ENCODE measurements around the gene PDE6D.

PDE6D gene

GRCh38 chr2:231707625-231707926 is 73.5 kb downstream of the PDE6D start (continued):
- TF ChIP-seq, protein P1, sequence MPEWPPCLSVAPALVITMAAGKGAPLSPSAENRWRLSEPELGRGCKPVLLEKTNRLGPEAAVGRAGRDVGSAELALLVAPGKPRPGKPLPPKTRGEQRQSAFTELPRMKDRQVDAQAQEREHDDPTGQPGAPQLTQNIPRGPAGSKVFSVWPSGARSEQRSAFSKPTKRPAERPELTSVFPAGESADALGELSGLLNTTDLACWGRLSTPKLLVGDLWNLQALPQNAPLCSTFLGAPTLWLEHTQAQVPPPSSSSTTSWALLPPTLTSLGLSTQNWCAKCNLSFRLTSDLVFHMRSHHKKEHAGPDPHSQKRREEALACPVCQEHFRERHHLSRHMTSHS (tag by site-specific recombination; IDR thresholded peaks at IDR 0.05) = no peak
- TF ChIP-seq ZNF571 (tag by site-specific recombination; IDR thresholded peaks at IDR 0.05) (no peak), BCL11B (tag by site-specific recombination; IDR thresholded peaks at IDR 0.05; ENCODE audit: low read depth) (peak; percentile 87), HOXC10 (CRISPR knock-in tag; IDR thresholded peaks at IDR 0.05) (no peak), ZNF561 (tag by site-specific recombination; IDR thresholded peaks at IDR 0.05; ENCODE audit: borderline replicate concordance) (peak; percentile 64; the same call in 1 of the 2 replicates), ZBTB20 (tag by site-specific recombination; IDR thresholded peaks at IDR 0.05) (peak; percentile 68), ZNF175 (tag by site-specific recombination; IDR thresholded peaks at IDR 0.05) (no peak), ZNF658 (tag by site-specific recombination; IDR thresholded peaks at IDR 0.05) (no peak), ZSCAN16 (tag by site-specific recombination; IDR thresholded peaks at IDR 0.05) (no peak), ZFP37 (tag by site-specific recombination; IDR thresholded peaks at IDR 0.05) (0 out of 2 replicates have a peak, but pooled peaks have one; percentile 14)
- TF ChIP-seq, protein P2, sequence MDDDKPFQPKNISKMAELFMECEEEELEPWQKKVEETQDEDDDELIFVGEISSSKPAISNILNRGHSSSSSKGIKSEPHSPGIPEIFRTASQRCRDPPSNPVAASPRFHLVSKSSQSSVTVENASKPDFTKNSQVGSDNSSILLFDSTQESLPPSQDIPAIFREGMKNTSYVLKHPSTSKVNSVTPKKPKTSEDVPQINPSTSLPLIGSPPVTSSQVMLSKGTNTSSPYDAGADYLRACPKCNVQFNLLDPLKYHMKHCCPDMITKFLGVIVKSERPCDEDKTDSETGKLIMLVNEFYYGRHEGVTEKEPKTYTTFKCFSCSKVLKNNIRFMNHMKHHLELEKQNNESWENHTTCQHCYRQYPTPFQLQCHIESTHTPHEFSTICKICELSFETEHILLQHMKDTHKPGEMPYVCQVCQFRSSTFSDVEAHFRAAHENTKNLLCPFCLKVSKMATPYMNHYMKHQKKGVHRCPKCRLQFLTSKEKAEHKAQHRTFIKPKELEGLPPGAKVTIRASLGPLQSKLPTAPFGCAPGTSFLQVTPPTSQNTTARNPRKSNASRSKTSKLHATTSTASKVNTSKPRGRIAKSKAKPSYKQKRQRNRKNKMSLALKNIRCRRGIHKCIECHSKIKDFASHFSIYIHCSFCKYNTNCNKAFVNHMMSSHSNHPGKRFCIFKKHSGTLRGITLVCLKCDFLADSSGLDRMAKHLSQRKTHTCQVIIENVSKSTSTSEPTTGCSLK (tag by site-specific recombination; IDR thresholded peaks at IDR 0.05) = no peak
- TF ChIP-seq, protein P3, sequence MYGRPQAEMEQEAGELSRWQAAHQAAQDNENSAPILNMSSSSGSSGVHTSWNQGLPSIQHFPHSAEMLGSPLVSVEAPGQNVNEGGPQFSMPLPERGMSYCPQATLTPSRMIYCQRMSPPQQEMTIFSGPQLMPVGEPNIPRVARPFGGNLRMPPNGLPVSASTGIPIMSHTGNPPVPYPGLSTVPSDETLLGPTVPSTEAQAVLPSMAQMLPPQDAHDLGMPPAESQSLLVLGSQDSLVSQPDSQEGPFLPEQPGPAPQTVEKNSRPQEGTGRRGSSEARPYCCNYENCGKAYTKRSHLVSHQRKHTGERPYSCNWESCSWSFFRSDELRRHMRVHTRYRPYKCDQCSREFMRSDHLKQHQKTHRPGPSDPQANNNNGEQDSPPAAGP (tag by site-specific recombination; IDR thresholded peaks at IDR 0.05) = no peak
- TF ChIP-seq, protein P4, sequence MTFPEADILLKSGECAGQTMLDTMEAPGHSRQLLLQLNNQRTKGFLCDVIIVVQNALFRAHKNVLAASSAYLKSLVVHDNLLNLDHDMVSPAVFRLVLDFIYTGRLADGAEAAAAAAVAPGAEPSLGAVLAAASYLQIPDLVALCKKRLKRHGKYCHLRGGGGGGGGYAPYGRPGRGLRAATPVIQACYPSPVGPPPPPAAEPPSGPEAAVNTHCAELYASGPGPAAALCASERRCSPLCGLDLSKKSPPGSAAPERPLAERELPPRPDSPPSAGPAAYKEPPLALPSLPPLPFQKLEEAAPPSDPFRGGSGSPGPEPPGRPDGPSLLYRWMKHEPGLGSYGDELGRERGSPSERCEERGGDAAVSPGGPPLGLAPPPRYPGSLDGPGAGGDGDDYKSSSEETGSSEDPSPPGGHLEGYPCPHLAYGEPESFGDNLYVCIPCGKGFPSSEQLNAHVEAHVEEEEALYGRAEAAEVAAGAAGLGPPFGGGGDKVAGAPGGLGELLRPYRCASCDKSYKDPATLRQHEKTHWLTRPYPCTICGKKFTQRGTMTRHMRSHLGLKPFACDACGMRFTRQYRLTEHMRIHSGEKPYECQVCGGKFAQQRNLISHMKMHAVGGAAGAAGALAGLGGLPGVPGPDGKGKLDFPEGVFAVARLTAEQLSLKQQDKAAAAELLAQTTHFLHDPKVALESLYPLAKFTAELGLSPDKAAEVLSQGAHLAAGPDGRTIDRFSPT (tag by site-specific recombination; IDR thresholded peaks at IDR 0.05) = peak; percentile 96; the same call in 1 of the 2 replicates

DNA sequence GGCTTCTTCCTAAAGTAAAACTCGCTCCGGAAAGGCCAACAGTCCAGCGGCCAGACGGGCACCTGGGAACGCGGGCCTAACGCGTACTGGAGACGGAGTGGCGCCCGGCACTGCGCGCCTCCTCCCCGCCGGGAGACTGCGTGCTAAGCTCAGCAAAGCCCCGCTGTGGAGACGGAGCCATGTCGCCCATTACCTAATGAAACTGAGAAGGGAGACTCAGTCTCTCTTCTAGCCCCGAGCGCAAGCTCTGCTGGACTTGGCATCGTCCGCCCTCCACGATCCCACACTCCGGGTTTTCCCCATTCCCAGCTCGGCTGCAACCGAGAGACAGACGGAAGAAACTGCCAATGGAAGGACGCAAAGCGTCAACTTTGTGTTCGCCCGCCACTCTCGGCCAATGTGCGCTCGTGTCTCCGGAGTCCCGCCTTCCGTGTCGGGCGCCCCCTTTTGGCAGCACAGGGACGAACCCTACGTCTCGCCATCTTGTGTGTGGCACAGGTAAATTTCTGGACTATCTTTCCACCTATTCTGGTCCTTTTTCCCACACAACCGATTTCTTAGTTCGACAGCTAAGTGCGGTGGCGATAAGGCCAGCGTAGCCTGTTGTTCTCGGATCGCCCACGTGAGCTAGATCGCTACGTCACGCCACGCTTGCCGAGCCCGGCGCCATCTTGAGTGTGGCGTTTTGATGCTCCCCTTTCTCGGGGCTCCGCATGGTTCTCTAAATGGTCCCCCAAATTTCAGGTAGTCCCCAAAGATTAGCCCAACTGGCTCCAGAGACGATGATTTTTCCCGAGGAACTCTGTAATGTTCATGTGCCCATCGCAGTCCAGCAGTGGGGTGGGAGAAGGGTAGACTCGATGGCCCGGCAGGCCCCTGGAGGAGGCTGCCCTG is 74.1 kb downstream of the PDE6D start:
- H3K4me1 ChIP-seq (ENCODE audit: control insufficient read depth, insufficient read depth, low read length) = peaks cover 1% of the 10 kb centered on the region
- ChIA-PET CTCF (interaction anchor here (0.5 to 1.5 kb wide), 18 partner anchors 8 to 583 kb away, joined by 3 to 17 read pairs (median 4); no protein-coding TSS in a partner anchor), POLR2A (interaction anchor here (0.7 to 4.4 kb wide), 16 partner anchors 8 to 243 kb away, joined by 3 to 41 read pairs (median 4); partner anchors contain the start of genes COPS7B, NCL and PDE6D)
- peak overlapping the region; percentile 98 for H3K27ac ChIP-seq (ENCODE audit: extremely low read depth, low read depth, low read length)
- peak overlapping the region; percentile 82 for H3K4me3 ChIP-seq (ENCODE audit: low read depth, low read length)
- H3K36me3 ChIP-seq (ENCODE audit: control insufficient read depth in 2 of 2, insufficient read depth in 1 of 2, low read length in 2 of 2) = peaks cover 6 to 28% of the 10 kb centered on the region in 2 experiments; a peak in 2 of 3 replicates
- no peaks in the 10 kb centered on the region for H3K9me3 ChIP-seq (ENCODE audit: control insufficient read depth, insufficient read depth, low read depth, low read length)
- peak; percentile 67; the same call in 1 of the 2 replicates for TF ChIP-seq GLI4 (tag by site-specific recombination; IDR thresholded peaks at IDR 0.05)
- 0 out of 2 replicates have a peak, but pooled peaks have one; percentile 14 for TF ChIP-seq ZBTB21 (tag by site-specific recombination; IDR thresholded peaks at IDR 0.05)
- no peak for TF ChIP-seq ZNF701 (tag by site-specific recombination; IDR thresholded peaks at IDR 0.05)
- peak; percentile 99 for TF ChIP-seq YY1 (tag by site-specific recombination; IDR thresholded peaks at IDR 0.05)
- peak; percentile 88 for TF ChIP-seq SP3 (tag by site-specific recombination; IDR thresholded peaks at IDR 0.05)
- peak; percentile 52; the same call in 1 of the 2 replicates for TF ChIP-seq ZNF394 (tag by site-specific recombination; IDR thresholded peaks at IDR 0.05; ENCODE audit: borderline replicate concordance)
- TF ChIP-seq ZNF830 (tag by site-specific recombination; IDR thresholded peaks at IDR 0.05; ENCODE audit: low read depth) = no peak
- TF ChIP-seq ZEB2 (tag by site-specific recombination; IDR thresholded peaks at IDR 0.05) = peak; percentile 92
- TF ChIP-seq ZBTB8A (tag by site-specific recombination; IDR thresholded peaks at IDR 0.05) = peak; percentile 89
- TF ChIP-seq ZNF558 (tag by site-specific recombination; IDR thresholded peaks at IDR 0.05) = no peak
- TF ChIP-seq IKZF3 (tag by site-specific recombination; IDR thresholded peaks at IDR 0.05) = peak; percentile 60; the same call in 1 of the 2 replicates
- TF ChIP-seq, protein P4 (tag by site-specific recombination; IDR thresholded peaks at IDR 0.05) = peak; percentile 83
- peak; percentile 92 for TF ChIP-seq SP2 (tag by site-specific recombination; IDR thresholded peaks at IDR 0.05)

Data from HEK293 (cell line).